HepG2 (cell line): ENCODE results near the gene TTLL10. TPM values are rescaled to one million over a fixed set of nuclear protein-coding genes. Genes with fewer than 3 reads are reported as not detected.

ENCODE experiments used
- ATAC-seq: fragments of 200-7000 bp; cut with Tn5 transposase; 3 replicates; pipeline ENCODE4 v1.9.1; 2020; ENCODE audit warnings: mild to moderate bottlenecking, moderate library complexity
- BruUV-seq: library from RNA; stranded (reverse); fragments of 400-500 nt; replicated peaks from 2 replicates; lab custom pipeline; 2021; lab: Mats Ljungman, UMichigan
- CTCF ChIA-PET: fragments of 300-600 bp; formaldehyde crosslinking; extraction: SDS; loops from one replicate; lab custom pipeline; 2021; ENCODE audit warnings: low total read pairs, inconsistent platforms, low intra/inter-chr PET ratio; lab: Yijun Ruan, JAX
- POLR2A ChIA-PET: fragments of 350-600 bp; sonication (Branson Sonifier 250); formaldehyde crosslinking; loops from one replicate; lab custom pipeline; 2020; ENCODE audit warnings: antibody characterized with exemption, inconsistent platforms; lab: Yijun Ruan, JAX
- DNase-seq: peaks from one replicate; pipeline ENCODE4 v3.0.0-alpha.2; 2015; ENCODE audit warnings: low spot score
- FAIRE-seq: peaks from 3 replicates; lab custom pipeline; 2011; peaks lifted over from hg19 to GRCh38; lab: Jason Lieb, UNC
- H2AFZ ChIP-seq: one replicate; pipeline ENCODE4 v1.6.1; 2011; ENCODE audit warnings: low read length, inconsistent platforms
- H3K27ac ChIP-seq: fragments of 300-600 bp; 3 replicates; pipeline ENCODE4 v1.8.0; 2011; ENCODE audit warnings: mixed run types, mild to moderate bottlenecking, mixed read lengths, low read length, inconsistent platforms; ENCODE audit not compliant: insufficient read depth; ENCODE audit errors: extremely low read length
- H3K27me3 ChIP-seq, 2 experiments: fragments of 200-600 bp in 1 of 2; 2 replicates in 1 of 2; 3 replicates in 1 of 2; pipeline versions ENCODE4 v1.6.0 to v1.8.0; 2011; ENCODE audit warnings: low read length in 2 of 2, mild to moderate bottlenecking in 2 of 2, moderate library complexity in 2 of 2, inconsistent platforms in 1 of 2; ENCODE audit not compliant: insufficient read depth in 2 of 2, control insufficient read depth in 1 of 2
- H3K36me3 ChIP-seq, 2 experiments: fragments of 200-600 bp in 1 of 2; replicated peaks in 1 of 2; 2 replicates in 1 of 2; 3 replicates in 1 of 2; pipeline versions ENCODE4 v1.5.1 to v1.8.0; 2011; ENCODE audit warnings: low read length in 2 of 2, inconsistent platforms in 1 of 2; ENCODE audit not compliant: insufficient read depth in 2 of 2, control insufficient read depth in 1 of 2
- H3K4me1 ChIP-seq: 2 replicates; pipeline ENCODE4 v1.5.1; 2012; ENCODE audit warnings: low read length, inconsistent platforms; ENCODE audit not compliant: insufficient read depth
- H3K4me2 ChIP-seq: 2 replicates; pipeline ENCODE4 v1.6.0; 2011; ENCODE audit warnings: low read depth, low read length, inconsistent platforms
- H3K4me3 ChIP-seq, 3 experiments: fragments of 200-600 bp in 1 of 3; sonication (generic), shearing (Covaris generic) in 1 of 3; replicated peaks in 1 of 3; 2 replicates each; pipeline ENCODE4 v1.5.1; 2011 to 2016; ENCODE audit warnings: low read length in 3 of 3, inconsistent platforms in 2 of 3, low read depth in 2 of 3, mild to moderate bottlenecking in 2 of 3, control low read depth in 1 of 3, mixed read lengths in 1 of 3; ENCODE audit not compliant: insufficient read depth in 1 of 3
- H3K79me2 ChIP-seq: one replicate; pipeline ENCODE4 v1.6.1; 2011; ENCODE audit warnings: low read length, inconsistent platforms; ENCODE audit not compliant: insufficient read depth
- H3K9ac ChIP-seq: 2 replicates; pipeline ENCODE4 v1.6.0; 2011; ENCODE audit warnings: mild to moderate bottlenecking, low read depth, low read length, inconsistent platforms; ENCODE audit not compliant: insufficient read depth
- H3K9me3 ChIP-seq: 2 replicates; pipeline ENCODE4 v1.5.1; 2012; ENCODE audit warnings: mild to moderate bottlenecking, low read length
- H4K20me1 ChIP-seq: 2 replicates; pipeline ENCODE4 v1.6.0; 2011; ENCODE audit warnings: inconsistent platforms, mild to moderate bottlenecking, low read length, moderate library complexity; ENCODE audit not compliant: insufficient read depth
- FOXM1 ChIP-seq: sonication (generic); formaldehyde crosslinking; IDR thresholded peaks from 2 replicates; pipeline ENCODE4 v1.5.0; 2020; ENCODE audit warnings: missing genetic modification reagents
- HDAC2 ChIP-seq: sonication (generic); formaldehyde crosslinking; IDR thresholded peaks from 2 replicates; pipeline ENCODE4 v1.4.0; 2020; ENCODE audit warnings: missing genetic modification reagents
- MED1 ChIP-seq: sonication (generic); formaldehyde crosslinking; IDR thresholded peaks from 2 replicates; pipeline ENCODE4 v1.4.0; 2020; ENCODE audit warnings: missing genetic modification reagents
- MYC ChIP-seq: sonication (generic); formaldehyde crosslinking; IDR thresholded peaks from 2 replicates; pipeline ENCODE4 v1.9.0; 2021; ENCODE audit warnings: missing genetic modification reagents, borderline replicate concordance
- NFKB2 ChIP-seq: sonication (generic); formaldehyde crosslinking; IDR thresholded peaks from 2 replicates; pipeline ENCODE4 v1.4.0; 2020; ENCODE audit warnings: missing genetic modification reagents, borderline replicate concordance
- ONECUT2 ChIP-seq: sonication (generic); formaldehyde crosslinking; IDR thresholded peaks from 2 replicates; pipeline ENCODE4 v1.4.0; 2020; ENCODE audit warnings: missing genetic modification reagents
- YEATS2 ChIP-seq: sonication (generic); formaldehyde crosslinking; IDR thresholded peaks from 2 replicates; pipeline ENCODE4 v1.4.0; 2020; ENCODE audit warnings: missing genetic modification reagents, borderline replicate concordance
- ZIK1 ChIP-seq: sonication (generic); formaldehyde crosslinking; IDR thresholded peaks from 2 replicates; pipeline ENCODE4 v1.5.0; 2020; ENCODE audit warnings: mild to moderate bottlenecking, low read depth, missing genetic modification reagents, borderline replicate concordance
- ZNF589 ChIP-seq: sonication (generic); formaldehyde crosslinking; conservative IDR thresholded peaks from 2 replicates; pipeline ENCODE4 v1.8.0; 2022; ENCODE audit warnings: mild to moderate bottlenecking, moderate library complexity, missing genetic modification reagents
- ZNF878 ChIP-seq: sonication (generic); formaldehyde crosslinking; IDR thresholded peaks from 2 replicates; pipeline ENCODE4 v1.8.1; 2023; ENCODE audit warnings: mild to moderate bottlenecking, missing genetic modification reagents, moderate library complexity
- WGBS: methylation state at CpG from one replicate; pipeline ENCODE4 v1.1.6; 2017; ENCODE audit warnings: low lambda C conversion rate; 5-methylcytosine and 5-hydroxymethylcytosine counted together
- in situ Hi-C: cut with HindIII; loops from 2 replicates; pipeline ENCODE4 v1.10.0; 2017; ENCODE audit warnings: low pct_unique_long_range_greater_than_20kb; ENCODE audit not compliant: extremely low pct_ligation_motif_present
- intact Hi-C: fragments of 100-400 bp; cut with micrococcal nuclease; formaldehyde crosslinking; loops from one replicate; pipeline ENCODE4 v1.10.0; 2022; ENCODE audit not compliant: unreplicated experiment
- polyA plus RNA-seq, 8 experiments: library from polyadenylated mRNA; depleted of rRNA in 3 of 8; stranded (reverse) in 7 of 8; unstranded in 1 of 8; fragments of >200 nt; fragmentation: Illumina TruSeq in 4 of 8; extraction: Trizol in 4 of 8; gene quantifications; 2 replicates each; pipeline versions ENCODE4 v1.2.1 to v1.2.3, GENCODE V29; 2011 to 2016; ENCODE audit warnings: low read depth in 4 of 8, missing spikeins in 1 of 8, mixed read lengths in 1 of 8; ENCODE audit not compliant: insufficient read depth in 1 of 8
- total RNA-seq, 5 experiments: library from RNA; depleted of rRNA; stranded (reverse); fragments of >200 nt; fragmentation: Illumina TruSeq; extraction: Trizol; gene quantifications; 2 replicates each; pipeline ENCODE4 v1.2.3, GENCODE V29; 2016; ENCODE audit warnings: low read depth in 1 of 5
- TF ChIP-seq, protein P1 (sequence below): sonication (generic); formaldehyde crosslinking; IDR thresholded peaks from 2 replicates; pipeline ENCODE4 v1.8.0; 2022; ENCODE audit warnings: mild to moderate bottlenecking, missing genetic modification reagents, borderline replicate concordance
- TF ChIP-seq, protein P2 (sequence below): sonication (generic); formaldehyde crosslinking; IDR thresholded peaks from 2 replicates; pipeline ENCODE4 v1.5.0; 2020; ENCODE audit warnings: missing genetic modification reagents
- TF ChIP-seq, protein P3 (sequence below): sonication (generic); formaldehyde crosslinking; IDR thresholded peaks from 2 replicates; pipeline ENCODE4 v1.5.1; 2020; ENCODE audit warnings: mild to moderate bottlenecking, missing genetic modification reagents, borderline replicate concordance
- TF ChIP-seq, protein P4 (sequence below): sonication (generic); formaldehyde crosslinking; conservative IDR thresholded peaks from 2 replicates; pipeline ENCODE4 v1.8.0; 2022; ENCODE audit warnings: missing genetic modification reagents

The TTLL10 gene
- total and polyA plus RNA-seq, 2 of the 13 experiments (the other 11 are each of a cell fraction or from before 2014, with no cell fraction given): not detected

DNA sequence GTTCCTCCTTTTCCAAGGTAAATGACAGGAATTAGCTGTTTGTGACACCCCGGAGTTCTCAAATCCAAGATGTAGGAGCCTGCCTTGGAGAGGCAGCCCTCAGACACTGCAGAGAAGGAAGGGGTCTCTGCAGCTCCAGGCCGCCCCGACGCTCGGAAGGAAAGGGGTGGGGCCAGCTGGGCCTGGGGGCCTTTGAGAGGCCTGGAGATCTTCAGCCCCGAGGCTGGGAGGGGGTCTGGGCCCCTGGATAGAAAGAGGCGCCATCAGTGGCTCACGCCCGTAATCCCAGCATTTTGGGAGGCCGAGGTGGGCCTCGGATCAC is 33.9 kb downstream of the TTLL10 start:
- Histone ChIP-seq H3K9ac (no peak overlapping the region), H3K9me3 (no peaks in the 10 kb centered on the region), H3K27ac (no peak overlapping the region), H3K79me2 (no peaks in the 10 kb centered on the region), H3K4me2 (no peak overlapping the region), H3K36me3 (no peaks in the 10 kb centered on the region), H4K20me1 (no peaks in the 10 kb centered on the region), H3K4me3 (no peak overlapping the region), H3K4me1 (no peaks in the 10 kb centered on the region), H2AFZ (no peak overlapping the region), H3K27me3 (peaks cover 20 to 83% of the 10 kb centered on the region in 2 experiments; a peak in 4 of 5 replicates)
- no peak for DNase-seq
- WGBS: 22% methylated on average over 6 of the region's 11 CpGs
- POLR2A ChIA-PET: no interaction called here
- no peak for ATAC-seq
- BruUV-seq: no TSS peak
- intact Hi-C loops (no loop called here), in situ Hi-C loops (no loop called here)
- FAIRE-seq: no peak
- CTCF ChIA-PET: no interaction called here
- TF ChIP-seq FOXM1 (CRISPR knock-in tag) (no peak), ZIK1 (CRISPR knock-in tag) (no peak), ZNF878 (CRISPR knock-in tag) (no peak), ONECUT2 (no peak), YEATS2 (no peak), MED1 (CRISPR knock-in tag) (no peak), NFKB2 (CRISPR knock-in tag) (no peak), HDAC2 (no peak), MYC (CRISPR knock-in tag) (no peak), ZNF589 (no peak)
- TF ChIP-seq, protein P1, sequence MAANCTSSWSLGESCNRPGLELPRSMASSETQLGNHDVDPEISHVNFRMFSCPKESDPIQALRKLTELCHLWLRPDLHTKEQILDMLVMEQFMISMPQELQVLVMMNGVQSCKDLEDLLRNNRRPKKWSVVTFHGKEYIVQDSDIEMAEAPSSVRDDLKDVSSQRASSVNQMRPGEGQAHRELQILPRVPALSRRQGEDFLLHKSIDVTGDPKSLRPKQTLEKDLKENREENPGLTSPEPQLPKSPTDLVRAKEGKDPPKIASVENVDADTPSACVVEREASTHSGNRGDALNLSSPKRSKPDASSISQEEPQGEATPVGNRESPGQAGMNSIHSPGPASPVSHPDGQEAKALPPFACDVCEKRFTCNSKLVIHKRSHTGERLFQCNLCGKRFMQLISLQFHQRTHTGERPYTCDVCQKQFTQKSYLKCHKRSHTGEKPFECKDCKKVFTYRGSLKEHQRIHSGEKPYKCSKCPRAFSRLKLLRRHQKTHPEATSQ (CRISPR knock-in tag): no peak
- TF ChIP-seq, protein P2, sequence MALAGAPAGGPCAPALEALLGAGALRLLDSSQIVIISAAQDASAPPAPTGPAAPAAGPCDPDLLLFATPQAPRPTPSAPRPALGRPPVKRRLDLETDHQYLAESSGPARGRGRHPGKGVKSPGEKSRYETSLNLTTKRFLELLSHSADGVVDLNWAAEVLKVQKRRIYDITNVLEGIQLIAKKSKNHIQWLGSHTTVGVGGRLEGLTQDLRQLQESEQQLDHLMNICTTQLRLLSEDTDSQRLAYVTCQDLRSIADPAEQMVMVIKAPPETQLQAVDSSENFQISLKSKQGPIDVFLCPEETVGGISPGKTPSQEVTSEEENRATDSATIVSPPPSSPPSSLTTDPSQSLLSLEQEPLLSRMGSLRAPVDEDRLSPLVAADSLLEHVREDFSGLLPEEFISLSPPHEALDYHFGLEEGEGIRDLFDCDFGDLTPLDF (CRISPR knock-in tag): no peak
- TF ChIP-seq, protein P3, sequence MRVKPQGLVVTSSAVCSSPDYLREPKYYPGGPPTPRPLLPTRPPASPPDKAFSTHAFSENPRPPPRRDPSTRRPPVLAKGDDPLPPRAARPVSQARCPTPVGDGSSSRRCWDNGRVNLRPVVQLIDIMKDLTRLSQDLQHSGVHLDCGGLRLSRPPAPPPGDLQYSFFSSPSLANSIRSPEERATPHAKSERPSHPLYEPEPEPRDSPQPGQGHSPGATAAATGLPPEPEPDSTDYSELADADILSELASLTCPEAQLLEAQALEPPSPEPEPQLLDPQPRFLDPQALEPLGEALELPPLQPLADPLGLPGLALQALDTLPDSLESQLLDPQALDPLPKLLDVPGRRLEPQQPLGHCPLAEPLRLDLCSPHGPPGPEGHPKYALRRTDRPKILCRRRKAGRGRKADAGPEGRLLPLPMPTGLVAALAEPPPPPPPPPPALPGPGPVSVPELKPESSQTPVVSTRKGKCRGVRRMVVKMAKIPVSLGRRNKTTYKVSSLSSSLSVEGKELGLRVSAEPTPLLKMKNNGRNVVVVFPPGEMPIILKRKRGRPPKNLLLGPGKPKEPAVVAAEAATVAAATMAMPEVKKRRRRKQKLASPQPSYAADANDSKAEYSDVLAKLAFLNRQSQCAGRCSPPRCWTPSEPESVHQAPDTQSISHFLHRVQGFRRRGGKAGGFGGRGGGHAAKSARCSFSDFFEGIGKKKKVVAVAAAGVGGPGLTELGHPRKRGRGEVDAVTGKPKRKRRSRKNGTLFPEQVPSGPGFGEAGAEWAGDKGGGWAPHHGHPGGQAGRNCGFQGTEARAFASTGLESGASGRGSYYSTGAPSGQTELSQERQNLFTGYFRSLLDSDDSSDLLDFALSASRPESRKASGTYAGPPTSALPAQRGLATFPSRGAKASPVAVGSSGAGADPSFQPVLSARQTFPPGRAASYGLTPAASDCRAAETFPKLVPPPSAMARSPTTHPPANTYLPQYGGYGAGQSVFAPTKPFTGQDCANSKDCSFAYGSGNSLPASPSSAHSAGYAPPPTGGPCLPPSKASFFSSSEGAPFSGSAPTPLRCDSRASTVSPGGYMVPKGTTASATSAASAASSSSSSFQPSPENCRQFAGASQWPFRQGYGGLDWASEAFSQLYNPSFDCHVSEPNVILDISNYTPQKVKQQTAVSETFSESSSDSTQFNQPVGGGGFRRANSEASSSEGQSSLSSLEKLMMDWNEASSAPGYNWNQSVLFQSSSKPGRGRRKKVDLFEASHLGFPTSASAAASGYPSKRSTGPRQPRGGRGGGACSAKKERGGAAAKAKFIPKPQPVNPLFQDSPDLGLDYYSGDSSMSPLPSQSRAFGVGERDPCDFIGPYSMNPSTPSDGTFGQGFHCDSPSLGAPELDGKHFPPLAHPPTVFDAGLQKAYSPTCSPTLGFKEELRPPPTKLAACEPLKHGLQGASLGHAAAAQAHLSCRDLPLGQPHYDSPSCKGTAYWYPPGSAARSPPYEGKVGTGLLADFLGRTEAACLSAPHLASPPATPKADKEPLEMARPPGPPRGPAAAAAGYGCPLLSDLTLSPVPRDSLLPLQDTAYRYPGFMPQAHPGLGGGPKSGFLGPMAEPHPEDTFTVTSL: no peak
- TF ChIP-seq, protein P4, sequence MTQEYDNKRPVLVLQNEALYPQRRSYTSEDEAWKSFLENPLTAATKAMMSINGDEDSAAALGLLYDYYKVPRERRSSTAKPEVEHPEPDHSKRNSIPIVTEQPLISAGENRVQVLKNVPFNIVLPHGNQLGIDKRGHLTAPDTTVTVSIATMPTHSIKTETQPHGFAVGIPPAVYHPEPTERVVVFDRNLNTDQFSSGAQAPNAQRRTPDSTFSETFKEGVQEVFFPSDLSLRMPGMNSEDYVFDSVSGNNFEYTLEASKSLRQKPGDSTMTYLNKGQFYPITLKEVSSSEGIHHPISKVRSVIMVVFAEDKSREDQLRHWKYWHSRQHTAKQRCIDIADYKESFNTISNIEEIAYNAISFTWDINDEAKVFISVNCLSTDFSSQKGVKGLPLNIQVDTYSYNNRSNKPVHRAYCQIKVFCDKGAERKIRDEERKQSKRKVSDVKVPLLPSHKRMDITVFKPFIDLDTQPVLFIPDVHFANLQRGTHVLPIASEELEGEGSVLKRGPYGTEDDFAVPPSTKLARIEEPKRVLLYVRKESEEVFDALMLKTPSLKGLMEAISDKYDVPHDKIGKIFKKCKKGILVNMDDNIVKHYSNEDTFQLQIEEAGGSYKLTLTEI: no peak
